Testis (tissue), 2 donors: ENCODE data around the gene HOXC11.

ENCODE experiments used
- POLR2A ChIP-seq: fragments of 450-650 bp; IDR thresholded peaks from one replicate; pipeline ENCODE4 v1.6.1; 2017; ENCODE audit warnings: antibody characterized with exemption, mild to moderate bottlenecking, moderate library complexity
- TF ChIP-seq, protein P1 (sequence below), 3 experiments: fragments of 450-650 bp in 2 of 3; fragments of 200-600 bp in 1 of 3; sonication (generic) in 1 of 3; IDR thresholded peaks; one replicate each; pipeline ENCODE4 v1.5.1; 2016 to 2019; ENCODE audit warnings: antibody characterized with exemption in 3 of 3, mild to moderate bottlenecking in 2 of 3, moderate library complexity in 1 of 3

DNA sequence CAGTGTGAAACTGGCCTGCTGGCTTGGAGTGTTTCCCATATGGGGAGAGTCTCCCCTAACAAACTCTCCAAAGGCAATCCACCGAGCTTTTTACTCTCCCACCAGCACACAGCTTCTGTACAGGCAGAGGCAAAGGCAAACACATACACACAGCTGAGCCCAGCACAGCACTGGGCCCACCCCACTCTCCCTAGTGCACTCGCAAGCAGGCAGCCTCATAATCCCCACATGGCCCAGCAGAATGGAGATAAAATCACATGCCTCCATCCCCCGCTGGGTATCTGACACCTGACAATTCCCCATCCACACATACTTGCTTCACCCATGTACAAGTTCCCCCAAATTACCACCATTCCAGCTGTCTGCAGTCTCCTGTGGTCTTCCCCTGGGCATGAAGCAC lies 14.8 kb upstream of the HOXC11 start:
- TF ChIP-seq POLR2A, result no peak
- TF ChIP-seq, protein P1, sequence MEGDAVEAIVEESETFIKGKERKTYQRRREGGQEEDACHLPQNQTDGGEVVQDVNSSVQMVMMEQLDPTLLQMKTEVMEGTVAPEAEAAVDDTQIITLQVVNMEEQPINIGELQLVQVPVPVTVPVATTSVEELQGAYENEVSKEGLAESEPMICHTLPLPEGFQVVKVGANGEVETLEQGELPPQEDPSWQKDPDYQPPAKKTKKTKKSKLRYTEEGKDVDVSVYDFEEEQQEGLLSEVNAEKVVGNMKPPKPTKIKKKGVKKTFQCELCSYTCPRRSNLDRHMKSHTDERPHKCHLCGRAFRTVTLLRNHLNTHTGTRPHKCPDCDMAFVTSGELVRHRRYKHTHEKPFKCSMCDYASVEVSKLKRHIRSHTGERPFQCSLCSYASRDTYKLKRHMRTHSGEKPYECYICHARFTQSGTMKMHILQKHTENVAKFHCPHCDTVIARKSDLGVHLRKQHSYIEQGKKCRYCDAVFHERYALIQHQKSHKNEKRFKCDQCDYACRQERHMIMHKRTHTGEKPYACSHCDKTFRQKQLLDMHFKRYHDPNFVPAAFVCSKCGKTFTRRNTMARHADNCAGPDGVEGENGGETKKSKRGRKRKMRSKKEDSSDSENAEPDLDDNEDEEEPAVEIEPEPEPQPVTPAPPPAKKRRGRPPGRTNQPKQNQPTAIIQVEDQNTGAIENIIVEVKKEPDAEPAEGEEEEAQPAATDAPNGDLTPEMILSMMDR (IDR thresholded peaks at IDR 0.05), result no peak
